GM12864 (cell line): ENCODE results near the gene CD2.

Experiments
- DNase-seq: peaks from one replicate; pipeline ENCODE4 v3.0.0-alpha.2; 2011; ENCODE audit warnings: low read depth
- H3K4me3 ChIP-seq: 2 replicates; pipeline ENCODE4 v1.5.1; 2011; ENCODE audit warnings: mild to moderate bottlenecking, low read depth, low read length, control low read depth
- TF ChIP-seq, protein P1 (sequence below): IDR thresholded peaks from 2 replicates; pipeline ENCODE4 v1.5.1; 2011; ENCODE audit warnings: low read depth, mild to moderate bottlenecking, moderate library complexity, low read length, control low read depth, inconsistent platforms; ENCODE audit errors: missing control alignments

The CD2 gene

DNA sequence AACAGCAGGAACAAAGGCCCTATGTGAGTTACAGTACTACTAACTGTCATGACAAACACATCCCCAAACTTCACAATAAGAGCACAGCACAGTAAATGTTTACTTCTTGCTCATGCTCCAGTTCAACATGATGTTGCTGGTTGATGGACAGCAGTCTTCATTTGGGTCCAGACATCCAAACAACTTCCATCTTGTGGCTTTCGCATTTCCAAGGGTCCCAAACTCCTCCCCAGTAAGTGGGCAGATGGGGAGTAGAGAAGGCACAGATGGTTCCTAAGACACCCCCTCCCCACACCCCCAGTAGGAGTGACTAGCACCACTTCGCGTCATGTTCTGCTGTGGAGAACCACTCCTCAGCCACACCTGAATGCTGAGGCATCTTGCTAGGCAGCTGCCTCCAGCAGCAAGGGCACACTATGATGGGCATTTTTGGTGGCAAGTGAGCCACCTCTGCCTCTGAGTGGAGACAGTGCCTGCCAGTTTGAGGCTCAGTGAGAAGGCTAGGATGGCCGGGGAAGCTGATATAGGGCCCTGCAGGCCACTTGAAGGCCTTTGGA is 32.7 kb upstream of the CD2 start:
- TF ChIP-seq, protein P1, sequence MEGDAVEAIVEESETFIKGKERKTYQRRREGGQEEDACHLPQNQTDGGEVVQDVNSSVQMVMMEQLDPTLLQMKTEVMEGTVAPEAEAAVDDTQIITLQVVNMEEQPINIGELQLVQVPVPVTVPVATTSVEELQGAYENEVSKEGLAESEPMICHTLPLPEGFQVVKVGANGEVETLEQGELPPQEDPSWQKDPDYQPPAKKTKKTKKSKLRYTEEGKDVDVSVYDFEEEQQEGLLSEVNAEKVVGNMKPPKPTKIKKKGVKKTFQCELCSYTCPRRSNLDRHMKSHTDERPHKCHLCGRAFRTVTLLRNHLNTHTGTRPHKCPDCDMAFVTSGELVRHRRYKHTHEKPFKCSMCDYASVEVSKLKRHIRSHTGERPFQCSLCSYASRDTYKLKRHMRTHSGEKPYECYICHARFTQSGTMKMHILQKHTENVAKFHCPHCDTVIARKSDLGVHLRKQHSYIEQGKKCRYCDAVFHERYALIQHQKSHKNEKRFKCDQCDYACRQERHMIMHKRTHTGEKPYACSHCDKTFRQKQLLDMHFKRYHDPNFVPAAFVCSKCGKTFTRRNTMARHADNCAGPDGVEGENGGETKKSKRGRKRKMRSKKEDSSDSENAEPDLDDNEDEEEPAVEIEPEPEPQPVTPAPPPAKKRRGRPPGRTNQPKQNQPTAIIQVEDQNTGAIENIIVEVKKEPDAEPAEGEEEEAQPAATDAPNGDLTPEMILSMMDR = no peak
- no peak for DNase-seq
- H3K4me3 ChIP-seq = no peak overlapping the region

DNA sequence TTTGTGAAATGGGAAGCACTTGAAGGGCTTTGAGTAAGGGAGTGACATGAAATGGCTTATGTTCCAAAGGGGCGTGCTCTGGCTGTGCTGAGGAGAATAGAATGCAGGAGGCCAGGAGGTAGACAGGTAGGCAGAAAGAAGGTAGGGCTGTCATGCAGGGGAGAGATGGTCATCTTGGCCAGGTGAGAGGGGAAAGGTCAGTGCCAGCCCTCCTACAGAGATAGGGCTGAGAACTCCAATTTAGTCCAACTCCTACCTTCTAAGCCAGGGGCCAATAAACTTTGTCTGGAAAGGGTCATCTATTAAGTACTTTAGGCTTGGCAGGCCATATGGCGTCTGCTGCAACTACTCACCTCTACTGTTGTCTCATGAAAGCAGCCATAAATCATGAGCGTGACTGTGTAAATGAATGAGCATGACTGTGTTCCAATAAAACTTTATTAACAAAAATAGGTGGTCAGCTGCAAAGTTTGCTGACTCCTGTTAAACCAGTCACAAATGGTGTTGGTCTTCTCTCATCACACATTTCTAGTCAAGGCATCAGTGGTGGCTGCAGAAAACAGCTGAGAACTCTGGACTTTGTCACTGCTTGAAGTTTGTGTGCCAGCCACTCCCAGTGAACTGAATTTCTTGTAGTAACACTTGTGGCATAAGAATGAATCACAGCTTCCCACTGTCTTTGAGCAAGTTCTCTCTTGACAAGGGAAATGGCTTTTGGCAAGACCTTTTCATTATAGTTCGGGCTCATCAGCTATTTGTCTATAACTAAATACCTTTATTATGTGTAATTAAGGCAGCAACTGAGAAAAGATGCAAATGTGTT is 32.0 kb upstream of the CD2 start:
- no peak for DNase-seq
- no peak overlapping the region for H3K4me3 ChIP-seq
- TF ChIP-seq, protein P1 = no peak

DNA sequence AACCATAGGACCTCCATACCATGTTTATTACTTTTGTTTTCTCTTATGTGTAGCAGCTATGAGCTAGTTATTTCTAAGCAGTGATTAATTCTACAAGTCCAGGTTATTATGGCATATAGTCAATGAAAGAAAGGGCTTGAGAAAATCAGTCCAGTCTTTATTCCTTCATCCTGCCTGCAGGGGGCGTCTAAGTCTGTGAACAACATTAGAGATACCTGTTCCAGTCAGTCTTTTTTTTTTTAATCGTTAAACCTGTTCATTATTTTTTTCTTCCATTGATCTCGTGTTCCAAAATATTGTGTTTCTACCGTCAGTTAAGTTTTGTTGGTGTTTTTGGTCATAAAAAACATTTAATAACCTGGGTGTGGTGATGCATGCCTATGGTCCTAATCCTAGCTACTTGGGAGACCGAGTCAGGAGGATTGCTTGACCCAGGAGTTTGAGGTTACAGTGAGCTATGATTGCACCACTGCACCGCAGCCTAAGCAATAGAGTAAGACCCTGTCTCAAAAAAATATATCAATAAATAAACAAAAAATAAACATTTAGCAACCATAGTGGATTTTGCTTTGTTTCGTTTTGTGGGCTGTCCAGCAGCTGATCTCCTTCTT is 29.4 kb upstream of the CD2 start:
- peak; percentile 24 for DNase-seq
- no peak overlapping the region for H3K4me3 ChIP-seq
- TF ChIP-seq, protein P1 = peak; percentile 75

DNA sequence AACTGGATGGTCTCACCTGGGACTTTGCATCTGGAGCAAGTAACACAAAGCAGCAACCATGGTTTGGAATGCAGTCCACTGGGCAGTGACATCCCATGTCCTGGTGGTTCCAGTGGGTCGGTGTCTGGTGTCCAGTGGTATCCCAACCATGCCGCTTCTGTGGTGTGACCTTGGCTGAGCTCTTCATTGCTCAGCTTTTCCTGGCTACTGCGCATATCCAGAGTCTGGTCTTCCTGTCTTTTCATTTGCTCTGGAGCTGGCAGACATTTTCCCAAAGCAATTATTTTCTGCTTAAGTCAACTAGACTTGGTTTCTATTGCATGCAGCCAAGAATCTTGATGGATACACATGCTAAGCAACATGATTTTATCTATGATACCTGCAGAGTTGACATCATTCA is 28.4 kb upstream of the CD2 start:
- DNase-seq = no peak
- no peak overlapping the region for H3K4me3 ChIP-seq
- TF ChIP-seq, protein P1 = no peak

DNA sequence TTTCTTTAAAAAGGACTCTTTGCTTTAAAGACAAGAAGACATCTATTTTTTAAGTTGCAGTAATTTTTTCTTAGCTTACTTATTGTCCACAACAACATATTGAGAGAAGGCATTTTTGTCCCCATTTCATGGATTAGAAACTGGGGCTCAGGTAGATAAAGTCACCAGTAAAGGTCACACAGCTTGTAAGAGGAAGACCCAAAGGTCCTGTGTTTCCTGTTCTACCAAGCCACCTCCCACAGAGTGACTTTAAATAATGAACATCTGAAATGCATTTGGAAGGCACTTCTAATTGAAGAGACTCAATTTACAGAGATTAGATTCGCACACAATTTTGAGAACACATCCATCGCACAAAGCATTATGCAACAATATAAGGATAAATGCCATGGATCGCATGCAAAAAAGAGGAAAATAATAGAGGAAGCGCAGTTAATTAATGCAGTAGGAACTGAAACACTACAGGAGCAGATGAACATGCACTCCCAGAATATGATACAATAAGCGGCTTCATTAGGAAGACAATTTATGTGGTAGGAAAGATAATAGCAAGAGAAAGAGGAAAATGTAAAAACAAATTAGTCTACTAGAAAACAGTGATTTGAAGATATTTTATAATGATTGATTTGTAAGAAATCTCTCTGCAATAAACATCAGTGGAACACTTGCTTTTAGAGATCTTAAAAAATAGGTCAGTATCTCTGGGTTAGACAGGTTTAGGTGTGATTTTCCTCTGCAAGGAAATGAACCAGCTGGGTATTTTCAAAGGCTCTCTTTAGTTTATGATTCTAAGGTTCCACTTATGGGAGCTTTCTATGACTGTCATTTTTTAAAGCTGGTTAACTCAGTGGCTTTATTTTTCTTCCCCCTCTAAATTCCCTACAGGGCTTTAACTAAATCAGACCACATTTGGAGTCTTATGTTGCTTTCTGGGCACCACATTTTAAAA is 27.1 kb upstream of the CD2 start:
- H3K4me3 ChIP-seq = no peak overlapping the region
- no peak for DNase-seq
- TF ChIP-seq, protein P1 = no peak

DNA sequence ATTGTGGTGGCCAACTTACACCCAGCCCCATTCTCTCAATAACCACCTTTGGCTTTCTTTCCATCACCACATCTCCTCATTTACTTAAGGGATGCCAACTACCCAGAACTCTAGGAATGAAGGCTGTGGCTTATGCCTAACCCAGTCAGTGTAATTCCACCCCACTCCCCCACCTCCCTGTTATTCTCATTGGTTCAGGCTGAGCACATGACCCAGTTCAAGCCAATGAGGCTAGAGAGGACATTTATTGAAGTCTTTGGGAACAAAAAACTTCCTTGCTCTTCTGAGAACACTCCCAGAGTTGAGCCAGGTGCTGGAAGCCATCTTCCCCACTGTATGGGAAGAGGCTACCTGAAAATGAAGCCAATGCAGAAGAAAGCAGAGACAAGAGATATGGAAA is 22.8 kb upstream of the CD2 start:
- no peak for DNase-seq
- no peak overlapping the region for H3K4me3 ChIP-seq
- TF ChIP-seq, protein P1 = no peak
